GM19025 (cell line): ENCODE measurements around the gene SPZ1.
"Not testable (repeated sequence)": the region's sequence is repeated elsewhere in the genome, so short reads cannot be mapped to it uniquely, and the experiment has no call there.

Experiments used
- ATAC-seq: cut with Tn5 transposase; IDR thresholded peaks from one replicate; pipeline ENCODE4 v1.9.1; 2021; ENCODE audit warnings: mild to moderate bottlenecking, low read depth, moderate library complexity; ENCODE audit not compliant: unreplicated experiment

Gene SPZ1, protein sequence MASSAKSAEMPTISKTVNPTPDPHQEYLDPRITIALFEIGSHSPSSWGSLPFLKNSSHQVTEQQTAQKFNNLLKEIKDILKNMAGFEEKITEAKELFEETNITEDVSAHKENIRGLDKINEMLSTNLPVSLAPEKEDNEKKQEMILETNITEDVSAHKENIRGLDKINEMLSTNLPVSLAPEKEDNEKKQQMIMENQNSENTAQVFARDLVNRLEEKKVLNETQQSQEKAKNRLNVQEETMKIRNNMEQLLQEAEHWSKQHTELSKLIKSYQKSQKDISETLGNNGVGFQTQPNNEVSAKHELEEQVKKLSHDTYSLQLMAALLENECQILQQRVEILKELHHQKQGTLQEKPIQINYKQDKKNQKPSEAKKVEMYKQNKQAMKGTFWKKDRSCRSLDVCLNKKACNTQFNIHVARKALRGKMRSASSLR

DNA sequence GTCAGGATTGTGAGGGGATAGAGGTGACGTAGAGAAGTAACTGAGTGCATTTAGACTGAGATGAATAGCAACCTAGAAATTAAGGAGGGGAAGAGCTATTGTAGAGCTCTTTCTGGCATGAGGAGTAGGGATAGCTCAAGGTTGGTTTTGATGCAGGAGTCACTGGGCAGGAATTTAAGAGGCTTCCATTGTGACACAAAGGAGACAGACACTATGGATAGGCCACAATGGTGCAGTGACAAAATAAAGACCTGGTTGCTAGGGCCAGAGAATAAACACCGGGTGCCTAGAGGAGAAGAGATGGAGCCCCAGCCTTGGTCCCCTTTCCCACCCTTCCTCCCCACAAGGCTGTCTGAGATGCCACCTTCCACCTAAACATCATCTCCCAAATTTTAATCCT, at the start of gene SPZ1:
TSS of gene SPZ1 (plus strand) at position 301 of the 400 bp plus-strand sequence. CDS start 214 bp downstream, outside the sequence.
- no peak for ATAC-seq

GRCh38 chr5:80270543-80270942, 49.3 kb upstream of the SPZ1 start:
- ATAC-seq, result not testable (repeated sequence)

GRCh38 chr5:80275347-80275746, 44.5 kb upstream of the SPZ1 start:
- ATAC-seq, result no peak

GRCh38 chr5:80276186-80276585, 43.6 kb upstream of the SPZ1 start:
- no peak for ATAC-seq

DNA sequence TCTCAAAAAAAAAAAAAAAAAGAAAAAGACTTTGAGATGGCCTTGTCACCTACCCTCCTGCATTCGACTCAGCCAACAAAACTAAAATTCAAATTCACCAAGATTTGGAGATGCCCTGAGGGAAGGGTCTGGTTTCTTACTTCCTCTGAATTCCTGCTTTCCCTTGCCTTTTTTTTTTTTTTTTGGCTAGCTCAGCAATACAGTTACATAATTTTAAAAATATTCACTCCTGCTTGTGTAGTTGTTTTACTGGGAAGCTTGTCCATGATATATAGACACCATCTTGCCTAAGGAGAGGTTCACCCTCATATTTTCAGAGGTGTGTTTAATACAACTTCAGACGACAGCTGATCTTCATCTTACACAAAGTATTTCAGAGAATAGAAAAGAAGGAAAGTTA, 42.6 kb upstream of the SPZ1 start:
- ATAC-seq, result no peak

DNA sequence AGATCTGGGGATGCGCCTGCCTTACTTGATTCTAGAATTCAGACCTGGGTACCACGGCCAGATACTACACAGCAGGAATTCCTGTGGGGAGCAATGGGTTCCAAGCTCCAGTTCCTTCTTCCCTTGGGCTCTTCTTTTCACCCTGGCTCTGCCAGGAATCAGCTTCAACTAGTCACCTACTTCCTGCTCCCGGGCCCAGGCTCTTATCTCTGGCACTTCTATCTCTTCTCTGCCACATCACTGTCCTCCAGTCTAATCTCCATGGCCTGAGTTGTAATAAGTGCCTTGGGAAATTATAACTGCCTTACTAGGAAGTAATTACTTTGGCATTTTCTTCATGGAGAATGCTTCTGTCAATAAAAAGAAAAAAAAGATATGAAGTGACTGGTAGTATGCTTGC, 37.7 kb upstream of the SPZ1 start:
- ATAC-seq, result no peak

GRCh38 chr5:80283360-80283759, 36.4 kb upstream of the SPZ1 start:
- ATAC-seq, result no peak

GRCh38 chr5:80284720-80285119, 35.1 kb upstream of the SPZ1 start:
- ATAC-seq, result no peak

DNA sequence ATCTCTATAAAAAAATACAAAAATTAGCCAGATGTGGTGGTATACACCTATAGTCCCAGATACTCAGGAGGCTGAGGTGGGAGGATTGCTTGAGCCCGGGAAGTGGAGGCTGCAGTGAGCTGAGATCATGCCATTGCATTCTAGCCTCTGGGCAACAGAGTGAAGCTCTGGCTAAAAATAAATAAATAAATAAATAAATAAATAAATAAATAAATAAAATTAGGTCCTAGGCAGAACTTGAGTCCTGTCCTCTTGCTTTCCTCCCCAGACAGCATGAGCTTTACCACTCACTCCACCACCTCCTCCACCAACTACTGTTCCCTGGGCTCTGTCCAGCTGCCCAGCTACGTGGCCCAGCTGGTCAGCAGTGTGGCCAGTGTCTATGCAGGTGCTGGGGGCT, 31.6 kb upstream of the SPZ1 start:
- no peak for ATAC-seq

- no peak for ATAC-seq
Observed at GRCh38 chr5:80289320-80289719, 30.5 kb upstream of the SPZ1 start.

DNA sequence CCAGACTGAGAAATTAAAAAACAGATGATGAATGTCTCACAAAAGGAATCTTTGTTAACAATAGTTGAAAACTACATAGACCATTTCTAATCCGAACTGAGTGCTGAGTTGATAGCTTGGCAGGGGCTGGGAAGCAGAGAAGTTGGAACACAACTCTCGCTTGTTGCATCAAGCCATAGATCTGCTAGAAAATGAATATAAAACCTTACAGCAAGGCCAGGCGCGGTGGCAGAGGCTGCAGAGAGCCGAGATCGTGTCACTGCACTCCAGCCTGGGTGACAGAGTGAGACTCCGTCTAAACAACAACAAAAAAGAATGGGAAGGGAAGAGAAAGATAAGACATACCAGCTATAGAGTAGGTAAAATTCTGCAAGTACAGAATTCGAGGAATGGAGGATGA, 28.0 kb upstream of the SPZ1 start:
- ATAC-seq, result no peak

GRCh38 chr5:80296121-80296520, 23.7 kb upstream of the SPZ1 start:
- ATAC-seq, result no peak

- ATAC-seq, result no peak
Observed at GRCh38 chr5:80299601-80300000, 20.2 kb upstream of the SPZ1 start.

DNA sequence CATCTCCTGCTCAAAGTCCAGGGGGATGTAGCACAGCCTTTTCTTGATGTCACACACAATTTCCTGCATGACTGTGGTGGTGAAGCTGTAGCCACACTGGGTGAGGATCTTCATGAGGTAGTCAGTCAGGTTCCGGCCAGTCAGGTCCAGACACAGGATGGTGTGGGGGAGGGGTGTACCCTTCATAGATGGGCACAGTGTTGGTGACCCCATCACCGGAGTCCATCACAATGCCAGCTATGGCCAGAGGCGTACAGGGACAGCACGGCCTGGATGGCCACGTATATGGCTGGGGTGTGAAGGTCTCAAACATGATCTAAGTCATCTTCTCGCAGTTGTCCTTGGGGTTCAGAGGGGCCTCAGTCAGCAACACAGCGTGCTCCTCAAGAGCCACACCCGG, 19.7 kb upstream of the SPZ1 start:
- no peak for ATAC-seq

DNA sequence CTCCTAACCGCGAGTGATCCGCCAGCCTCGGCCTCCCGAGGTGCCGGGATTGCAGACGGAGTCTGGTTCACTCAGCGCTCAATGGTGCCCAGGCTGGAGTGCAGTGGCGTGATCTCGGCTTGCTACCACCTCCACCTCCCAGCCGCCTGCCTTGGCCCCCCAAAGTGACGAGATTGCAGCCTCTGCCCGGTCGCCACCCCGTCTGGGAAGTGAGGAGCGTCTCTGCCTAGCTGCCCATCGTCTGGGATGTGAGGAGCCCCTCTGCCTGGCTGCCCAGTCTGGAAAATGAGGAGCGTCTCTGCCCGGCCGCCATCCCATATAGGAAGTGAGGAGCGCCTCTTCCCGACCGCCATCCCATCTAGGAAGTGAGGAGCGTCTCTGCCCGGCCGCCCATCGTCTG, 19.0 kb upstream of the SPZ1 start:
- ATAC-seq, result not testable (repeated sequence)

GRCh38 chr5:80301342-80301741, 18.5 kb upstream of the SPZ1 start:
- ATAC-seq, result not testable (repeated sequence)

- ATAC-seq, result no peak
Observed at GRCh38 chr5:80302636-80303035, 17.2 kb upstream of the SPZ1 start.

DNA sequence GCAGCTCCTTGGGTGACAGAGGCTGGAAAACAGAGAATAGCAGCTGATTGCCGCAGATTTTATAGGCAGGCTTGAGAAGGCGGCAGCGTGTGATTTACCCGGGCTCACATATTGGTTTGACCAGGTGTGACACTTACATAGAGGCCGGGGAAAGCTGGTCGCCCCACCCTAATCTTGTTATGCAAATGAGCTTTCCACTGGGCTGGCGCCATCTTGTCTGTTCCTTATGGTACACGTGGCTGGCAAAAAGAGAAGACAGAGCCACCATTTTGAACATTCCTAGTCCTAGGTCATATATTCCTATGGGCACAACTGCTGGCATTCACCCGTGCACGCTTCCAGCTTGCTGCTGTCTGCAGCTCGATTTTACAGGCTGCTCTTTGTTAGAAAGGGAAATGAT, 11.3 kb upstream of the SPZ1 start:
- no peak for ATAC-seq

DNA sequence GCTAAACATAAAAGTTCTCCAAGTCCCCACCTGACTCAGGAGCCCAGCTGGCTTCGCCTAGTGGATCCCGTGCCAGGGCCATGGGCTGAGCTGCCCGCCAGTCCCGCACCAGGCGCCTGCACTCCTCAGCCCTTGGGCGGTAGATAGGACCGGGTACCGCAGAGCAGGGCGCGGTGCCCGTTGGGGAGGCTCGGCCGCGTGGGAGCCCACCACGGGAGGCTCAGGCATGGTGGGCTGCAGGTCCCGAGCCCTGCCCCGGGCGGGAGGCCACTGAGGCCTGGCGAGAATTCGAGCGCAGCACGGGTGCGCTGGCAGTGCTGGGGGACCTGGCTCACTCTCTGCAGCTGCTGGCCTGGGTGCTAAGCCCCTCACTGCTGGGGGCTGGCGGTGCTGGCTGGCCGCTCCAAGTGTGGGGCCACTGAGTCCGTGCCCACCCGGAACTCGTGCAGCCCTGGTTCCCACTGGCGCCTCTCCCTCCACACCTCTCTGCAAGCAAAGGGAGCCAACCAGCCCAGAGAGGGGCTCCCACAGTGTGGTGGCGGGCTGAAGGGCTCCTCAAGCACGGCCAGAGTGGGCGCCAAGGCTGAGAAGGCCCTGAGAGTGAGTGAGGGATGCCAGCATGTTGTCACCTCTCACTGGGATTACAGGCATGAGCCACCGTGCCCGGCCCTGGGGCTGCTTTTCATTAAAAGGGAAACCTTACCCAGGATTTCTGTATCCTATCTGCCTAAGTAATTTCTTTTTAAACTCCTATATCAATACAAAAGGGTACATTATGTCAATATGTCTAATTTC, 9.7 kb upstream of the SPZ1 start:
- no peak for ATAC-seq

GRCh38 chr5:80315244-80315643, 4.6 kb upstream of the SPZ1 start:
- no peak for ATAC-seq

DNA sequence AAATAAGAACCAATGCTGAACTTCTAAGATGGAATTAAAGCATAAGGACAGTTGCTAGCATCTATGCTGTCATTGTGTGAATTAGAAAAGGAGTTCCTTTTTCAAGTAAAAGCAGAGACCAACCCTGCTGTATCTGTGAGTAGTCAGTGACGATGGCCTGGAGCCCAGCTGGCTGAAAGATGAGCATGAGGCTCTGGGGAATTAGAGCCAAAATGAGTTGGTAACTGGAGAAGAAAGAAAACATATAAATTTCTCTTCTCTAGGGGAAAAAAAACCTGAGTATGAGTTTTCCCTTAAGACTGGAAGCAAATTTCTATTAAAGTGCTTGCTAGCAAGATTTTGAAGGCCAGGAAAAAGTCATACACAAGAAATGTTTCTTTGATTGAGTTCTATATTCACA, 1.6 kb upstream of the SPZ1 start:
- ATAC-seq, result no peak

DNA sequence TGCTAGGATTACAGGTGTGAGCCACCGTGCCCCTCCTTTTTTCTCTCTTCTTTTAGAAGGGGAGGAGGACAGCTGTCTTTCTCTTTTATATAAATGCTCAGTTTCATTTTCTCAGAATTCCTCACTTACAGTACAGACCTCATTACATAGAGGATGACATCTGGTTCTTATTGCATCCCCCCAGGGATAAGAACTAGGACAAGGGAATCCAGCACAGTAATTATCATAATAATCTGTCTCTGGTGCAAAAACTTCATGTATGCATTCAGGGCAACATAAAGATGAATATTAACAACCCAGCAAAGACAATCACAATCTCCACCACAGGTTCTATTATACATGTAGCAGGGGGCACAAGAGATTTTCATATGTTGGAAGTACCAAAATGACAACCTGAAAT, 5.1 kb downstream of the SPZ1 start:
- no peak for ATAC-seq
